Omental fat pad (tissue), 4 donors: ENCODE results near the gene SMR3A. TPM values are rescaled to one million over a fixed set of nuclear protein-coding genes. Genes with fewer than 3 reads are reported as not detected.

Experiments used
- ATAC-seq: fragments of 150-250 bp; one replicate; pipeline ENCODE4 v1.9.1; 2016; ENCODE audit warnings: mild to moderate bottlenecking, moderate library complexity; ENCODE audit not compliant: low FRiP score
- DNase-seq: peaks from one replicate; pipeline ENCODE4 v3.0.0-alpha.2; 2019; ENCODE audit warnings: low spot score
- CTCF ChIP-seq, 3 donors: fragments of 450-650 bp; IDR thresholded peaks; one replicate each; pipeline ENCODE4 v1.5.1; 2016 to 2017; ENCODE audit warnings: antibody characterized with exemption in 3 of 3, mild to moderate bottlenecking in 3 of 3, moderate library complexity in 2 of 3
- total RNA-seq, 4 donors: library from RNA; depleted of rRNA; stranded (reverse); fragments of >200 nt; gene quantifications; one replicate each; pipeline ENCODE4 v1.1.0, GENCODE V29; 2016

SMR3A gene
- total RNA-seq, 4 donors from 2014 or later, result not detected

GRCh38 chr4:70356185-70356584 lies 4.4 kb upstream of the SMR3A start:
- TF ChIP-seq CTCF (IDR thresholded peaks at IDR 0.05), result no peak
- DNase-seq, result no peak
- ATAC-seq, result no peak

GRCh38 chr4:70359115-70359661 lies 1.4 kb upstream of the SMR3A start:
- TF ChIP-seq CTCF (IDR thresholded peaks at IDR 0.05), result no peak
- DNase-seq, result no peak
- ATAC-seq, result peak; percentile 64

GRCh38 chr4:70364002-70364401 lies 3.4 kb downstream of the SMR3A start:
- DNase-seq, result no peak
- ATAC-seq, result no peak

GRCh38 chr4:70365479-70365878 lies 4.9 kb downstream of the SMR3A start:
- ATAC-seq, result no peak
- no peak for TF ChIP-seq CTCF (IDR thresholded peaks at IDR 0.05)
- no peak for DNase-seq

More at GRCh38 chr4:70364002-70364401, 3.4 kb downstream of the SMR3A start:
- TF ChIP-seq CTCF (IDR thresholded peaks at IDR 0.05), result no peak

GRCh38 chr4:70367813-70368212 lies 7.3 kb downstream of the SMR3A start:
- no peak for TF ChIP-seq CTCF (IDR thresholded peaks at IDR 0.05)
- DNase-seq (no peak), ATAC-seq (no peak)

- TF ChIP-seq CTCF (IDR thresholded peaks at IDR 0.05), result no peak
- DNase-seq (no peak), ATAC-seq (no peak)
Observed at GRCh38 chr4:70371987-70372386, 11.4 kb downstream of the SMR3A start.

GRCh38 chr4:70372760-70373159 lies 12.2 kb downstream of the SMR3A start:
- no peak for ATAC-seq
- no peak for TF ChIP-seq CTCF (IDR thresholded peaks at IDR 0.05)
- DNase-seq, result no peak
